GM12891 (cell line): ENCODE results near the gene KCNQ1OT1.

ENCODE experiments used
- PAX5 ChIP-seq: IDR thresholded peaks from 2 replicates; pipeline ENCODE4 v1.6.1; 2011; ENCODE audit warnings: low read length, moderate library complexity, mild to moderate bottlenecking; ENCODE audit not compliant: insufficient read depth, severe bottlenecking
- POLR2A ChIP-seq: IDR thresholded peaks from 2 replicates; pipeline ENCODE4 v1.6.1; 2011; ENCODE audit warnings: low read depth, low read length, control low read depth
- POLR2AphosphoS5 ChIP-seq: IDR thresholded peaks from 2 replicates; pipeline ENCODE4 v1.6.1; 2011; ENCODE audit warnings: low read depth, low read length, control low read depth
- TAF1 ChIP-seq: IDR thresholded peaks from 2 replicates; pipeline ENCODE4 v1.6.1; 2011; ENCODE audit warnings: low read depth, low read length, control low read depth

DNA sequence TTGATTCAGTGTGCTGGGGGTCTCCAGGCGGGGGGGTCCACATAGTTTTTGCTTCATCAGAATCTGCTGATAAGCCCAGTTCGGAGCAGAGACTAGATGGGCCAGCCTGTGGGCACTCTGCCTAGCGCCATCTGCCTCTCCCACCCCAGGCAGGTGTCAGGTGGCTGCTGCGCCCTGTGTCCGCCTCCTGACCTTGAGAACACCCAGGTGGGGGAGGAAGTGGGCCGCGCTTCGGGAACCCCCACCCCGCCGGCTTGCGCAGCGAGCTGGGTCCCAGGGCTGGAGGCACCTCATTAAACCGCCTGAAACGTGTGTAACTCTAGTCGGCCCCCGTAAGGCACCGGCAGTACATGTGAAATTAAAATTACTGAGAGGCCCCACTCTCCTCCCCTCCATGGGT is 141.4 kb downstream of the KCNQ1OT1 start:
- no peak for TF ChIP-seq POLR2A
- no peak for TF ChIP-seq PAX5
- TF ChIP-seq POLR2AphosphoS5 = no peak
- TF ChIP-seq TAF1 = no peak
